GF-D8 (cell line): ENCODE data around the gene SLC35F6.
"Not testable (repeated sequence)": the region's sequence is repeated elsewhere in the genome, so short reads cannot be mapped to it uniquely, and the experiment has no call there.

Experiments
- DNase-seq: peaks from one replicate; lab custom pipeline; 2025; lab: John Stamatoyannopoulos, UW

SLC35F6 gene

DNA sequence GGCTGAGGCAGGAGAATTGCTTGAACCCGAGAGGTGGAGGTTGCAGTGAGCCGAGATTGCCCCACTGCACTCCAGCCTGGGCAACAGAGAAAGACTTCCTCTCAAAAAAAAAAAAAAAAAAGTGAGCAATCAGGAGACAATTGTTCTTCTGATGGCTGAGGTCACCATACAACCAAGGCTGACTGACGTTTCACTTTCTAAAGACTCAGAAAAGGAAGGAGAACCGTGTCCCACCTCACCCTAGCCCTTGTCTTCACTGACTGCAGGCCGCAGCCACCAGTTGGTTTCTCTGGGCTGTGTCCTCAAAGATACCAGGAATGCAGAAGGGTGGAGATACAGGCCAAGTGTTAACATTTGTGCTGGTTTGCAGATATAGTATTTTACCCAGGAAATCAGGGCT, 7.7 kb upstream of the SLC35F6 start:
- DNase-seq = no peak

DNA sequence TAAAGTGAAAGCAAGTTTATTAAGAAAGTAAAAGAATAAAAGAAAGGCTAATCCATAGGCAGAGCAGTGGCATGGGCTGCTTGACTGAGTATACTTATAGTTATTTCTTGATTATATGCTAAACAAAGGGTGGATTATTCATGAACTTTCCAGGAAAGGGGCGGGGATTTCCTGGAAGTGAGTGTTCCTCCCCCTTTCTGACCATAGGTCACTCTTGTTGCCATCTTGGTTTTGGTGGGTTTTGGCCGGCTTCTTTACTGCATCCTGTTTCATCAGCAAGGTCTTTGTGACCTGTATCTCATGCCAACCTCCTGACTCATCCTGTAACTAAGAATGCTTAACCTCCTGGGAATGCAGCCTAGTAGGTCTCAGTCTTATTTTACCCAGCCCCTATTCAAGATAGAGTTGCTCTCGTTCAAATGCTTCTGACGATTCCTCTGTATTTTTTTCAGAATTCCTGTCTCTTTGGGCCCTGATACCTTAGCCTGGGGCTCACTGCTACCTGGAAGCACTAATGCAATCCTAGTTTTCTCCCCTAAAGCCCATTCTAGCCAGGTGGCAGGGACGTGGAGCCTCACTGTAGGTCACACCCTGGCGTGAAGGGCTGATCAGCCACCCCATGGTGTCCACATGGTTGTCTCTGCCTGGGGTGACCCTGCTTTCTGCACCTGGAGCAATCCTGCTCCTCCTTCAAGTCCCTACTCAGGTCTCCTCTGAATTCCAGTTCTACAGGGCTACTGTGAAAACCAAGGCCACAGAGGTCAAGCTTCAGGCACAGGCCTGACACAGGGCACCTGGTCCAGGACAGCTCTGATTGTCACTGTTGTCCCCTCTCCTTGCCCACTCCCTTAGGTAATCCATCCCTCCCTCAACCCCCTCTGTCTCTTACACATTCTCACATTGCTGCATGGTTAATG, 6.0 kb upstream of the SLC35F6 start:
- DNase-seq = peak; percentile 66

DNA sequence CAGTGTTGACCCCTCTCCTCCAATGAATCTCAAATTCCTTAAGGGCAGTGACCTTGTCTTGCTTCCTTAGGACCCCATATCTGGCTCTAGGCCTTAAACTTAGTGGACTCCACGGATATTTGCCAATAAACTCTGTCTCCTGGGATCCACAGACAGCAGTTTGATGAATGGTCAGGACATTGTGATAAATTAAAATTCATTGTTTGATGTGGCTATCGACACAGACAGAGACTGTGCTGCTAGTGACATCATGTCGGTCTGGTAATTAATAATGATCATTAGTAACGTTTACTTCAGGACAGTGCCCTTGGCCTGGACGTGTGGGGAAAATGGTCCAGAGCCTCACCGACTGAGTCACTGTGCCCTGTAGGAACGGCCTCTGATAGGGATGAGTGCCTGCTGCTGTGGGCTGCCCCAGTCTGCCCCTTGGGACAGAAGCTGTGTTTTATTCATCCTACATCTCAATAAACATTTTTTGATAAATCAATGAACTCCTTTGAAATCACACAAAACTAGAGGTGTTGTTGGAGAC, 5.2 kb upstream of the SLC35F6 start:
- no peak for DNase-seq

DNA sequence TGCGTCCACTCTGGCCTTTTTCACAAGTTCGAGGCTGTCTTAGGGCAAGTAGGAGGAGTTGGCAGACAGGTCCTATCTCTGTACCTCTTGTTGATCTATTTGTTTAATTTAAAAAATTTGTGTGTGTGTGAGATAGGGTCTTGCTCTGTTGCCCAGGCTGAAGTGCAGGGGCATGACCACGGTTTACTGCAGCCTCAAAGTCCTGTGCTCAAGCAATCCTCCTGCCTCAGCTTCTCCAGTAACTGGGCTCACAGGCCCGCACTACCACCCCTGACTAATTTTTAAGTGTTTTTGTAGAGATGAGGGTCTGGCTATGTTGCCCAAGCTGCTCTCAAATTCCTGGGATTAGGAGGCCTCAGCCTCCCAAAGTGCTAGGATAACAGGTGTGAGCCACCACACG, 4.2 kb upstream of the SLC35F6 start:
- no peak for DNase-seq

DNA sequence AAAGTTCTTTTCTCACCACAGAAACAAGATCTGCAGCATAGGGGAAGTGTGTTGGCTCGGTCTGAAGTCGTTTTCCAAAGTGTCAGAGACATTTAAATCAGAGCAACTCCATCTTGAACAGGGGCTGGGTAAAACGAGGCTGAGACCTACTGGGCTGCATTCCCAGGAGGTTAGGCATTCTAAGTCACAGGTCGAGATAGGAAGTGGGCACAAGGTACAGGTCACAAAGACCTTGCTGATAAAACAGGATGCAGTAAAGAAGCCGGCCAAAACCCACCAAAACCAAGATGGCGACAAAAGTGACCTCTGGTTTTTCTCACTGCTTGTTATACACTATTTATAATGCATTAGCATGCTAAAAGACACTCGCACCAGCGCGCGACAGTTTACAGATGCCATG, 3.1 kb upstream of the SLC35F6 start:
- not testable (repeated sequence) for DNase-seq

DNA sequence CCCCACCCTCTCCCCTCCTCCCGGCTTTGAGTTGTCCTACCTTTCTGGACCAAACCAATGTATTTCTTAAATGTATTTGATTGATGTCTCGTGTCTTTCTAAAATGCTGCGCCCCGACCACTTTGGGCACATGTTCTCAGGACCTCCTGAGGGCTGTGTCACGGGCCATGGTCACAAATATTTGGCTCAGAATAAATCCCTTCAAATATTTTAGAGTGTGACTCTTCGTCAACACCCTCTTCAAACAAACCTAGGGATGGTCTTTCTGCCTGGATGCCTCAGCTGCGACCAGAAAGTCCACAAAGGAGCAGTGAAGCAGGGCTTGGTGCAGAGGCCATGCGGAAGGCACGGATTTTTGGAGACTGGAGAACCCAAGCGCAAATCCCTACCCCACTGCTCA, 1.1 kb upstream of the SLC35F6 start:
- no peak for DNase-seq

DNA sequence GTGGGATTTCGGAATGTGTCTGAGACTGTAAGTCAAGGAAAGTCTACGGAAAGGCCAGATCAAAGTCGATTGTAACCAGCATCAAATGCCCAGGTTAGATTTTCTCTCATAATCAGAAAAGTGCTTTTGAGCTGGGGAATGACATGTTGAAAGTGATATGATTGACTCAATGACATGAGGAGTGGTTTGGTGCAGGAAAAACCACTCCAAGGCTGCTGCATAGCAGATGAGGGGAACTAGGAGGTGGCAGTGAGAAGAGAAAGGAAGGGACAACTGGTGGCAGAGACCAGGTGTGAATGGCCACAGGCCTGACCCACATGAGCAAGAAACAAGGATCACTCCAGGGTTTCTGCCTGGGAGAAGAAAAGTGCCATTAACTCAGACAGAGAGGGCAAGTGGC, 822 bp downstream of the SLC35F6 start:
- no peak for DNase-seq

DNA sequence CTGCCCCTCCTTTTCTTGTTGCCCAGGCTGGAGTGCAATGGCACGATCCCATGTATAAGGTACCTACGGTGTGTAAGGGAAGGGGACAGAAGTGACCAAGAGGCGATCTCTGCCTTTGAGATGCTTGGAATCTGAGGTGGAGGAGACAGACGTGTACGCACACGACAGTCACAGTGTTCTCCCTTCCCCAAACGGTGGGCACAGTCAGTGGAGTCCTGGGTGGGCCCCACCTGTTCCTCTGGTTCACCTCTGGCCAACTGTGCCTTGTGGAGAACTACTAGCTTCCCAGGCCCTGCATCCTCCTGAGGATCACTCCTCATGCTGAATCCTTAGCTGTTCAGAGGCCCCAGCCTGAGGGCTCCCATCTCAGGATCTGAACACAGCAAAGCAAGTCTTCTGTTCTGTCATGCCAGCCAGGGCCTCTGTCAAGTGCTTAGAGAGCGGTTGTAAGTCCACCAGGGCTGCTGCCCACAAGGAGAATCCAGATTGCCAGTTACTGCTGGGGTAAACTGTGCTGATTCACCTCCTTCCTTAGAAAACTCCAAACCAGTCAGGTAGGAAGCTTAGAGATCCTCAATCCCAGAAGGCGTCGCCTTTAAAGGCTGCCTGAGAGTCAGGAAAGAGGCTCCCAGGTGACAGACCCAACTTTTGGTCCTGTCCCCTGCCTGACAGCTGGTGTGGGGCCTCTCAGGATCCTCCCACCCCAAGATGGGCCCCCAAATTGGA, 1.6 kb downstream of the SLC35F6 start:
- no peak for DNase-seq

DNA sequence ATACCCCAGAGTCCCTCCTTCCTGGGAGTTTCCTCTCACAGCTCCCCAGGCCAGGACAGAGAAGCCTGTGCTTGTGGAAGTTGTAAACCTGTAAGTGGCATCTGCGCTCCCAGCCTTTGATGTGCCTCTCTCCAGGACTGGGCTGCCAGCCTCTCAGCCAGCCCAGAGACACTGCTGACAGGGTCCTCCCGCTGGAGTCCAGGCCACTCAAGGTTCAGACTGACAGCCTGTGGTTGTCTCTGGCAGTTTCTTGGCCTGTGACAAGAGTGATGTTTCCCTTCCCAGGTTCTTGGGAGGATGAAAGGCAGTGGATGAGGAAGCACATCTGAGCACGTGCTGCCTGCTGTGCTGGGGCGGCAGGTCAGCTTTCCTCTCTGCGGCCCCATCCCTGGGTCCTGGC, 3.0 kb downstream of the SLC35F6 start:
- no peak for DNase-seq

DNA sequence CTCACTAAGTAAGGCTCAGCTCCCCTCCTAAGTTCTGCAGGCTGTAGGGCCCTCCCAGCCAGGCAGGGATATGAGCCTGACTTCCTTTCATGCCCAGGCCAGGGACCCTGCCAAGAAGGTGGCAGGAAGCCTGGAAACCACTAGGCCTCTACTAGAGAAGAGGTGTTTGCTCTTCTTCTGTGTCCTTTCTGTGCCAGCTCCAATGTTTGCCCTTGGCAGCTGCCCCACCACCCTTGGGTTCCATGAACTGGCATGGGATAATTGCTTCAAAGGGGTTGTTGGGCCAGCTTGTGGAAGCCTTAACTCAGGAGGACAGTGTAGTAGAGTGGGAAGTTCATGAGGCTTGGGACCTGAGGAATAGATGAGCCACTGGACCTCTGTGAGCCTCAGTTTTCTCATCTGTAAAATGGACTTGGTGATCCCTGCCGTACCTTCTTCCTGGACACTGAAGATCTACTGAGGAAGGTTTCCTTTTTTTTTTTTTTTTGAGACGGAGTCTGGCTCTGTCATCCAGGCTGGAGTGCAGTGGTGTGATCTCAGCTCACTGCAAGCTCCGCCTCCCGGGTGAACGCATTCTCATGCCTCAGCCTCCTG, 3.9 kb downstream of the SLC35F6 start:
- no peak for DNase-seq

DNA sequence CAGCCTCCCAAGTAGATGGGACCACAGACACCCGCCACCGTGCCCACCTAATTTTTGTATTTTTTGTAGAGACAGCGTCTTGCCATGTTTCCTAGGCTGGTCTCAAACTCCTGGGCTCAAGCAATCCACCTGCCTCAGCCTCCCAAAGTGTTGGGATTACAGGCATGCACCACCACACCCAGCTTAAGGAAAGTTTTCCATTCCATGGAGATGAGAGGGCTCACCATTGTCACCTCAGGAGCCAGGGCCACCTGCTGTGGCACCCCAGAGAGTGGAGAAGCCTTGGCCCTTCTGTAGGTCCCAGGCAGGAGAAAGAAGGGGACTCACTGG, 4.6 kb downstream of the SLC35F6 start:
- no peak for DNase-seq

DNA sequence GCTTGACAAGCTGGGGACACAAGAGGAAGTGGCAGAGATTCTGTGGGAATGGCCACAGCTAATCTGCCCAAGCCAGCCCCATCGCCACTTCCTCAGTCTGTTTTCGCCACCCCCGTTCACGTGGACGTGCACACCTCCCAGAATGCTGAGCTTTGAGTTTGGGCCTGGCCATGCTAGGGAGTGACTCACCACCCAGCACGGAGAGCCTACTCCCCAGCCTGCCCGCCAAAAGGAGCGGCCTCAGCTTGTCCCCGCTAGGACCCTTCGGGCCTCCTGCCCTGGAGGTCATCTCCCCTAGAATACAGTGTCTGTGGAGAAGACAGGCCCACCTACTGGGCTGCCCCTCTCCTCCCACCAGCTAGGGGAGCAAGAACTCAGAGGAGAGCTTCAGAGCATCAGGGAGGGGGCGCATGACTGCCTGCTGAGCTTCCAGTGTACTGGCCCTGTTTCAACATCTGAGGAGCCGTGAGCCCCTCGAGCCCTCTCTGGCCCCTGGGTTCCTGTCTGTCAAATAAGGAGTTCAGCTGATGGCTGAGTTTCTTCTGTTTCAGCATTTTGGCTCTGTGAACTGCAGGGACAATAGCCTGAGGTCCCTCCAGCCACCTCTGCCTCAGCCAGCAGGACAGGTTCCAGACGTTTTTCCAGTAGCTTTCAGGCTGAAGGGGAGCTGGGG, 5.1 kb downstream of the SLC35F6 start:
- peak; percentile 84 for DNase-seq

DNA sequence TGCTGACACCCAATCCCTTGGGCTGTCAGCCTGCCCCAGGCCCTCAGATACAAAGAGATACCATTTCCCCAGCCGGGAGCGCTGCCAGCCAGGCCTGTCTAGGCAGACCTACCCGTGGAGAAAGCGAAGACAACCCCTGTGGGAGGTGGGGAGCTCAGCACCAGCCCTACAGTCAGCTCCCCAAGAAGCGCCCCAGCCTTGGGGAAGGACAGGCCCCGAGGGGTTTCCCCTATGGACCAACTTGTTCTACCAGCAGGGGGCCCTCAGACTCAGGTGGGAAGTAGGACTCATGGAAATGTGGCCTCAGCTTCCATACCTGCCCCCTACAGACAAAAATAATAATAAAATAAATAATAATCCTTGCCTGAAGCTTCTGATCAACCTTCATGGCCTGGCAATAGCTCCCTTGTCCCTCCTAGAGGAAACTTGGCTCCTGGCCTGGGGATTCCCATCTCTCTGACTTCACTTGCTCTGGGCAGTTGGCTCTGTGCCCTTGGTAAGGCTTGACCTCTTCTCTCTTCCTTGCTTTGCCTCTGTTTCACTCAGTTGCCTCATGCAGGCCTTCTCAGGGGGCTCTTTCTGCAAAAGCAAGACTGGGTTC, 7.0 kb downstream of the SLC35F6 start:
- no peak for DNase-seq

DNA sequence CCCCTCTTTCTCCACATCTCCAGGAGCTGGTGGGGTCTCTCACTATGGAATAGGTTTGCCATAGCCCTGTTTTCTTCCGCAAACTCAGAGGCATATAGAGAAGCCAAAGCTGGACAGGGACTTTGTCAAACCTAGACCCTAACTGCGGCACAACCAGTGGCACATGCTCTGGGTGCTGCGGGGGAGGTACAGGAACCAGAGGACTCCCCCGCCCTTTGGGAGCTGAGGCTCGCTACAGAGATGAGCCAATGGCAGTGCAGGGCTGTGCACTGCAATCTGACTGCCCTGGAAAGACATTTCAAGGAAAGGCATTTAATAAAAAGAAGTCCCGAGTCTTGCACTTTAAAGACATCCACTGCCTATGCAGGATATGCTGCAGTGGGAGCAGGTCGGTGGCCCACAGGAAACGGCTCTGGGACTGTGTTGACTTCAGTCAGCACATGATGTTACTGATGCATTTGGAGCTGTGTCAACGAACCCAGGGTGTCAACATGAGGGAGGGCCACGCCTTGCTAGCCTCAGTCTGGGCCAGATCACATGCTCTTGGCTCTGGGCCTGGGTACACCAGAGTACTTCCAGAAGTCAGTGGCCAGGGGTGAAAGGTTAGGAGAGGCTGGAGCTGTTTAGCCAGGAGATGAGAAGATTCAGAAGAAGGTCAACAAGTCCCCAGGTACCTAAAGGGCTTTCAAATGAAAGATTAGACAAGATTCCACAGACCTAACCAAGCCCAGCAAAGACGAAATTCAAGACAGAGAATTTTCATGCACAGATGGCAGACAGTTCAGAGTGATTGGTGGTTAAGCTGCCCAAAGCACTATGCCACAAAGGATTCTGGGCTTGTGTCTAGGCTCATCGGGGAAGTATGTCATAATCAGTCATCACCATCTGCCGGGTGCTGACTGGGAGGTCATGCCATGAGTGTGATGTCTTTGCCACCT, 8.2 kb downstream of the SLC35F6 start:
- DNase-seq = peak; percentile 60

DNA sequence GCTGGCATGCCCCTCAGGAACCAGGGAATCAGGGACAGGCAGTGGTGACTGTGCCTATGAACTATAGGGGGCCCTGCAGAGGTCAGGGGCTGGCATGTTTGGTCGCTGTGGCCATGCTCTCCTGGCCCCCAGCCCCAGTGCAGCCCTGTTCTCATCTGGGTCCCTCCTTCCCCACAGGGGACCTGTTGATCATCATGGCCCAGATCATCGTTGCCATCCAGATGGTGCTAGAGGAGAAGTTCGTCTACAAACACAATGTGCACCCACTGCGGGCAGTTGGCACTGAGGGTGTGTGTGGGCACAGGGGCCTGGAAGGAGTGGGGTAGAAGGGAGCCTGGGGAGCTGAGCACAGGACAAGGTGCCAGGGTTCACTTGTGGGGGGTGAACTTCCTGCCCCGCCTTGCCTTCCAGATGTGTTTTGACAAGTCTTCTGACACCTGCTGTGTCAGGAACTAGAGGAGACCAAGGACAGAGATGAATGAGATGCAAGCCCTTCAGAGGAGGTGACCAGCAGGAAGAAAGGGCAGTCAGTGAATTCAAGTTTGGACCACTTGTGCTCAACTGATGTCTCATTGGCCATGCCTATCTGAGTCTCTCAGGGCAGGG, 12.2 kb downstream of the SLC35F6 start:
- DNase-seq = no peak

DNA sequence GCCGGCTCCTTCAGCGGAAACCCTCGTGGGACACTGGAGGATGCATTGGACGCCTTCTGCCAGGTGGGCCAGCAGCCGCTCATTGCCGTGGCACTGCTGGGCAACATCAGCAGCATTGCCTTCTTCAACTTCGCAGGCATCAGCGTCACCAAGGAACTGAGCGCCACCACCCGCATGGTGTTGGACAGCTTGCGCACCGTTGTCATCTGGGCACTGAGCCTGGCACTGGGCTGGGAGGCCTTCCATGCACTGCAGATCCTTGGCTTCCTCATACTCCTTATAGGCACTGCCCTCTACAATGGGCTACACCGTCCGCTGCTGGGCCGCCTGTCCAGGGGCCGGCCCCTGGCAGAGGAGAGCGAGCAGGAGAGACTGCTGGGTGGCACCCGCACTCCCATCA, 14.0 kb downstream of the SLC35F6 start:
- DNase-seq = no peak

DNA sequence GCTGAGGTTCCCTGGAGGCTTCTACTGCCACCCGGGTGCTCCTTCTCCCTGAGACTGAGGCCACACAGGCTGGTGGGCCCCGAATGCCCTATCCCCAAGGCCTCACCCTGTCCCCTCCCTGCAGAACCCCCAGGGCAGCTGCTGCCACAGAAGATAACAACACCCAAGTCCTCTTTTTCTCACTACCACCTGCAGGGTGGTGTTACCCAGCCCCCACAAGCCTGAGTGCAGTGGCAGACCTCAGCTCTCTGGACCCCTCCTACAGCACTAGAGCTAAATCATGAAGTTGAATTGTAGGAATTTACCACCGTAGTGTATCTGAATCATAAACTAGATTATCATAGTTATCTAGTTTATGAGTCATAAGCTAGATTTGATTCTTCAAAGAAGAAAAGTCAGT, 14.4 kb downstream of the SLC35F6 start:
- DNase-seq = no peak

DNA sequence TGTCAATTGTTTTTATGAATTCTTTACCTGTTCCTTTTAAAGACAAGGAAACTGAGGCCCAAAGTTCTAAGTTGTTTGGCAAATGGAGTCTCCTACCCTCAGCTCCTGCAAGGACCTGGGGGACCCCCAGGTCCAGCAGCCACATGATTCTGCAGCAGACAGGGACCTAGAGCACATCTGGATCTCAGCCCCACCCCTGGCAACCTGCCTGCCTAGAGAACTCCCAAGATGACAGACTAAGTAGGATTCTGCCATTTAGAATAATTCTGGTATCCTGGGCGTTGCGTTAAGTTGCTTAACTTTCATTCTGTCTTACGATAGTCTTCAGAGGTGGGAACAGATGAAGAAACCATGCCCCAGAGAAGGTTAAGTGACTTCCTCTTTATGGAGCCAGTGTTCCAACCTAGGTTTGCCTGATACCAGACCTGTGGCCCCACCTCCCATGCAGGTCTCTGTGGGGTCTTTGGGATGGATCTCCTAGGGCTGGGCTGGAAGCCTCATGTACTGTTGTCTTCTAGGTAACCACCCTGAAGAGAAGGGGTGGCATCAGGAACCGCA, 16.2 kb downstream of the SLC35F6 start:
- peak; percentile 69 for DNase-seq

DNA sequence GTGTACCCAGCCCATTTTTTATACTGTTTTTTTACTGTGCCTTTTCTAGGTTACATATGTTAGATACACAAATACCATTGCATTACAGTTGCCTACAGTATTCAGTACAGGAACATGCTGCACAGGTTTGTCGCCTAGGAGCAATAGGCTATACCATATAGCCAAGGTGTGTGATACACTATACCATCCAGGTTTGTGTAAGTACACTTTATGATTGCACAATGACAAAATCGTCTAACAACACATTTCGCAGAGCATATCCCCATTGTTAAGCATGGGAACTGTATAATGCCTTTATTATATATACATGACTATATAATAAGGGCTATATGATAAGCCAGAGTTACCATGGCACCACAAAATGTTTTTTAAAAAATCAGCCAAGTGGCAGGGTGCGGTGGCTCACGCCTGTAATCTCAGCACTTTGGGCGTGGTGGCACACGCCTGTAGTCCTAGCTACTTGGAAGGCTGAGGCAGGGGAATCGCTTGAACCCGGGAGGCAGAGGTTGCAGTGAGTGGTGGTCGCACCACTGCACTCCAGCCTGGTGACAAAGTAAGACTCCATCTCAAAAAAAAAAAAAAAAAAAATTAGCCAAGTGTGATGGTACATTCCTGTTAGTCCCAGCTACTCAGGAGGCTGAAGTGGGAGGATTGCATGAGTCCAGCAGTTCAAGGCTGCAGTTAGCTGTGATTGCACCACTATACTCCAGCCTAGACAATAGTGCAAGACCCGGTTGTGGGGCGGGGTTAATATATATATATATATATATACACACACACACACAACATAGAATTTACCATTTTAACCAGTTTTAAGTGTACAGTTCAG, 19.0 kb downstream of the SLC35F6 start:
- no peak for DNase-seq
